ENCODE results near the gene STPG3. TPM values are rescaled to one million over a fixed set of nuclear protein-coding genes. Genes with fewer than 3 reads are reported as not detected.

STPG3 gene
- polyA plus RNA-seq, 1 donor (not counting 4 experiments of a cell fraction or from before 2014, with no cell fraction given): not detected

GRCh38 chr9:137275203-137275587 is 24.1 kb downstream of the STPG3 start:
- FAIRE-seq: no peak
- H3K9me3 ChIP-seq (ENCODE audit: control insufficient read depth, low read depth, low read length): no peaks in the 10 kb centered on the region
- H3K4me3 ChIP-seq (ENCODE audit: control insufficient read depth in 2 of 3, extremely low read depth in 1 of 3, insufficient read depth in 2 of 3, low read depth in 1 of 3, low read length in 3 of 3): no peak overlapping the region
- H3K9me1 ChIP-seq (ENCODE audit: control insufficient read depth, extremely low read depth, insufficient read depth, low read length): no peaks in the 10 kb centered on the region
- no peak overlapping the region for H3K4me2 ChIP-seq (ENCODE audit: control insufficient read depth, extremely low read depth, insufficient read depth, low read depth, low read length)
- H3K4me1 ChIP-seq (ENCODE audit: control insufficient read depth, extremely low read depth, insufficient read depth, low read length): peaks cover 27% of the 10 kb centered on the region
- no peak for DNase-seq (ENCODE audit: low read depth, low spot score)
- H4K20me1 ChIP-seq (ENCODE audit: control insufficient read depth, extremely low read depth, insufficient read depth, low read length): peaks cover 6% of the 10 kb centered on the region
- no peak overlapping the region for H3K9ac ChIP-seq (ENCODE audit: control insufficient read depth, extremely low read depth, insufficient read depth, low read length)
- H3K27ac ChIP-seq (ENCODE audit: control insufficient read depth, insufficient read depth, low read length): no peak overlapping the region
- peaks cover 18% of the 10 kb centered on the region for H3K79me2 ChIP-seq (ENCODE audit: control insufficient read depth, insufficient read depth, low read length)
- no peak overlapping the region for H2AFZ ChIP-seq (ENCODE audit: control insufficient read depth, low read length)
- no peaks in the 10 kb centered on the region for H3K27me3 ChIP-seq (ENCODE audit: control insufficient read depth, extremely low read depth, insufficient read depth, low read length)
- peaks cover 14 to 21% of the 10 kb centered on the region in 2 experiments for H3K36me3 ChIP-seq (ENCODE audit: control insufficient read depth in 2 of 2, extremely low read depth in 1 of 2, insufficient read depth in 2 of 2, low read length in 2 of 2)
- TF ChIP-seq CTCF (optimal IDR thresholded peaks at IDR 0.05 in 1 of 3, IDR thresholded peaks at IDR 0.05 in 1 of 3, conservative IDR thresholded peaks at IDR 0.05 in 1 of 3; ENCODE audit: extremely low read depth in 1 of 3, insufficient read depth in 2 of 3, low read length in 3 of 3) (no peak), EZH2 (IDR thresholded peaks at IDR 0.05; ENCODE audit: low read length) (no peak)
- dilution Hi-C loops (cut with MboI; ENCODE audit: extremely low pct_ligation_motif_present, low sequenced_read_pairs): no loop called here

GRCh38 chr9:137275588-137276472 is 24.7 kb downstream of the STPG3 start:
- Histone ChIP-seq H3K4me2 (ENCODE audit: control insufficient read depth, extremely low read depth, insufficient read depth, low read depth, low read length) (no peak overlapping the region), H3K79me2 (ENCODE audit: control insufficient read depth, insufficient read depth, low read length) (peaks cover 23% of the 10 kb centered on the region), H4K20me1 (ENCODE audit: control insufficient read depth, extremely low read depth, insufficient read depth, low read length) (peaks cover 6% of the 10 kb centered on the region), H3K9me1 (ENCODE audit: control insufficient read depth, extremely low read depth, insufficient read depth, low read length) (no peaks in the 10 kb centered on the region), H3K9me3 (ENCODE audit: control insufficient read depth, low read depth, low read length) (no peaks in the 10 kb centered on the region), H3K27me3 (ENCODE audit: control insufficient read depth, extremely low read depth, insufficient read depth, low read length) (no peaks in the 10 kb centered on the region), H3K36me3 (ENCODE audit: control insufficient read depth in 2 of 2, extremely low read depth in 1 of 2, insufficient read depth in 2 of 2, low read length in 2 of 2) (peaks cover 14 to 18% of the 10 kb centered on the region in 2 experiments), H3K9ac (ENCODE audit: control insufficient read depth, extremely low read depth, insufficient read depth, low read length) (no peak overlapping the region), H3K4me1 (ENCODE audit: control insufficient read depth, extremely low read depth, insufficient read depth, low read length) (peaks cover 27% of the 10 kb centered on the region), H3K4me3 (ENCODE audit: control insufficient read depth in 2 of 3, extremely low read depth in 1 of 3, insufficient read depth in 2 of 3, low read depth in 1 of 3, low read length in 3 of 3) (no peak overlapping the region), H3K27ac (ENCODE audit: control insufficient read depth, insufficient read depth, low read length) (no peak overlapping the region), H2AFZ (ENCODE audit: control insufficient read depth, low read length) (no peak overlapping the region)
- no peak for TF ChIP-seq EZH2 (IDR thresholded peaks at IDR 0.05; ENCODE audit: low read length)
- no peak for TF ChIP-seq CTCF (optimal IDR thresholded peaks at IDR 0.05 in 1 of 3, IDR thresholded peaks at IDR 0.05 in 1 of 3, conservative IDR thresholded peaks at IDR 0.05 in 1 of 3; ENCODE audit: extremely low read depth in 1 of 3, insufficient read depth in 2 of 3, low read length in 3 of 3)
- dilution Hi-C loops (cut with MboI; ENCODE audit: extremely low pct_ligation_motif_present, low sequenced_read_pairs): no loop called here
- DNase-seq (ENCODE audit: low read depth, low spot score): no peak
- FAIRE-seq: no peak
